Keratinocyte (primary cell): ENCODE measurements around the gene KRT79. TPM values are rescaled to one million over a fixed set of nuclear protein-coding genes. Genes with fewer than 3 reads are reported as not detected.

ENCODE experiments used
- DNase-seq: peaks from one replicate; pipeline ENCODE4 v3.0.0-alpha.2; 2011; ENCODE audit warnings: low read depth, missing footprints, low spot score
- FAIRE-seq: peaks from 2 replicates; lab custom pipeline; 2011; peaks lifted over from hg19 to GRCh38; lab: Jason Lieb, UNC
- H2AFZ ChIP-seq: 2 replicates; pipeline ENCODE4 v1.6.0; 2012; ENCODE audit warnings: low read length, control low read depth, inconsistent platforms; ENCODE audit not compliant: control insufficient read depth
- H3K27ac ChIP-seq: 2 replicates; pipeline ENCODE4 v1.5.1; 2011; ENCODE audit warnings: low read length; ENCODE audit not compliant: control insufficient read depth, insufficient read depth
- H3K27me3 ChIP-seq: 3 replicates; pipeline ENCODE4 v1.6.0; 2011; ENCODE audit warnings: low read length; ENCODE audit not compliant: control insufficient read depth, insufficient read depth; ENCODE audit errors: extremely low read depth
- H3K36me3 ChIP-seq, 2 experiments: 2 replicates in 1 of 2; 3 replicates in 1 of 2; pipeline ENCODE4 v1.5.1; 2011; ENCODE audit warnings: low read length in 2 of 2, mild to moderate bottlenecking in 1 of 2; ENCODE audit not compliant: control insufficient read depth in 2 of 2, insufficient read depth in 2 of 2; ENCODE audit errors: extremely low read depth in 1 of 2
- H3K4me1 ChIP-seq: 3 replicates; pipeline ENCODE4 v1.5.1; 2011; ENCODE audit warnings: low read length; ENCODE audit not compliant: control insufficient read depth, insufficient read depth; ENCODE audit errors: extremely low read depth
- H3K4me2 ChIP-seq: 3 replicates; pipeline ENCODE4 v1.6.0; 2011; ENCODE audit warnings: low read depth, low read length; ENCODE audit not compliant: control insufficient read depth, insufficient read depth; ENCODE audit errors: extremely low read depth
- H3K4me3 ChIP-seq, 3 experiments: fragments of 200-600 bp in 1 of 3; sonication (generic) in 1 of 3; 2 replicates in 2 of 3; 3 replicates in 1 of 3; pipeline ENCODE4 v1.5.1; 2011 to 2016; ENCODE audit warnings: low read length in 3 of 3, mild to moderate bottlenecking in 3 of 3, control low read depth in 2 of 3, inconsistent platforms in 1 of 3, low read depth in 1 of 3, mixed read lengths in 1 of 3, mixed run types in 1 of 3, moderate library complexity in 1 of 3; ENCODE audit not compliant: control insufficient read depth in 2 of 3, insufficient read depth in 2 of 3; ENCODE audit errors: extremely low read depth in 1 of 3
- H3K79me2 ChIP-seq: 2 replicates; pipeline ENCODE4 v1.6.0; 2012; ENCODE audit warnings: low read length; ENCODE audit not compliant: control insufficient read depth, insufficient read depth
- H3K9ac ChIP-seq: 3 replicates; pipeline ENCODE4 v1.6.0; 2011; ENCODE audit warnings: low read length; ENCODE audit not compliant: control insufficient read depth, insufficient read depth; ENCODE audit errors: extremely low read depth
- H3K9me1 ChIP-seq: 3 replicates; pipeline ENCODE4 v1.6.0; 2011; ENCODE audit warnings: low read length; ENCODE audit not compliant: control insufficient read depth, insufficient read depth; ENCODE audit errors: extremely low read depth
- H3K9me3 ChIP-seq: 2 replicates; pipeline ENCODE4 v1.5.1; 2012; ENCODE audit warnings: low read depth, low read length; ENCODE audit not compliant: control insufficient read depth
- H4K20me1 ChIP-seq: 3 replicates; pipeline ENCODE4 v1.6.0; 2011; ENCODE audit warnings: low read length; ENCODE audit not compliant: control insufficient read depth, insufficient read depth; ENCODE audit errors: extremely low read depth
- CTCF ChIP-seq, 3 experiments: IDR thresholded peaks in 1 of 3; conservative IDR thresholded peaks in 1 of 3; optimal IDR thresholded peaks in 1 of 3; 2 replicates in 2 of 3; 3 replicates in 1 of 3; pipeline versions ENCODE3 to v1.5.1; 2011; ENCODE audit warnings: low read length in 3 of 3, mild to moderate bottlenecking in 3 of 3, moderate library complexity in 2 of 3, control low read depth in 1 of 3, inconsistent platforms in 1 of 3; ENCODE audit not compliant: insufficient read depth in 2 of 3; ENCODE audit errors: extremely low read depth in 1 of 3
- EZH2 ChIP-seq: IDR thresholded peaks from one replicate; pipeline ENCODE4 v1.6.1; 2012; ENCODE audit warnings: inconsistent platforms, mild to moderate bottlenecking, low read length, moderate library complexity
- dilution Hi-C: fragments of 300-500 bp; cut with MboI; formaldehyde crosslinking; loops from one replicate; pipeline ENCODE4 v1.7.0; 2020; ENCODE audit warnings: low sequenced_read_pairs; ENCODE audit not compliant: extremely low pct_ligation_motif_present
- polyA plus RNA-seq, 5 experiments: library from polyadenylated mRNA; depleted of rRNA in 3 of 5; stranded (reverse) in 3 of 5; stranded (forward) in 1 of 5; unstranded in 1 of 5; fragments of >200 nt; gene quantifications; 1 replicate in 1 of 5; 2 replicates in 3 of 5; 3 replicates in 1 of 5; pipeline versions ENCODE4 v1.2.1 to v1.2.3, GENCODE V29; 2011 to 2012; ENCODE audit warnings: missing spikeins in 2 of 5, low read depth in 1 of 5, low replicate concordance in 1 of 5

KRT79 gene
- polyA plus RNA-seq, 1 donor (not counting 4 experiments of a cell fraction or from before 2014, with no cell fraction given): 0.09 TPM

GRCh38 chr12:52835271-52836041 lies 1.3 kb upstream of the KRT79 start:
- H3K9me3 ChIP-seq: no peaks in the 10 kb centered on the region
- H3K4me1 ChIP-seq: peaks cover 17% of the 10 kb centered on the region
- H3K4me2 ChIP-seq: no peak overlapping the region
- H3K36me3 ChIP-seq: no peaks in the 10 kb centered on the region
- no peaks in the 10 kb centered on the region for H4K20me1 ChIP-seq
- peaks cover 10% of the 10 kb centered on the region for H3K27me3 ChIP-seq
- no peaks in the 10 kb centered on the region for H3K9me1 ChIP-seq
- FAIRE-seq: no peak
- no peak for TF ChIP-seq EZH2
- TF ChIP-seq CTCF (optimal IDR thresholded peaks at IDR 0.05 in 1 of 3, IDR thresholded peaks at IDR 0.05 in 1 of 3, conservative IDR thresholded peaks at IDR 0.05 in 1 of 3; ENCODE audit: extremely low read depth in 1 of 3, insufficient read depth in 2 of 3, low read length in 3 of 3): no peak
- no peak overlapping the region for H2AFZ ChIP-seq
- dilution Hi-C loops: no loop called here
- no peak for DNase-seq
- no peaks in the 10 kb centered on the region for H3K79me2 ChIP-seq
- no peak overlapping the region for H3K9ac ChIP-seq
- no peak overlapping the region for H3K4me3 ChIP-seq
- H3K27ac ChIP-seq: no peak overlapping the region

GRCh38 chr12:52834727-52835001 lies 553 bp upstream of the KRT79 start:
- Histone ChIP-seq H3K9ac (no peak overlapping the region), H3K4me1 (peaks cover 17% of the 10 kb centered on the region), H3K27ac (no peak overlapping the region), H3K27me3 (peaks cover 8% of the 10 kb centered on the region), H4K20me1 (no peaks in the 10 kb centered on the region), H3K36me3 (no peaks in the 10 kb centered on the region), H3K9me1 (no peaks in the 10 kb centered on the region), H3K4me2 (no peak overlapping the region), H3K9me3 (no peaks in the 10 kb centered on the region), H3K79me2 (no peaks in the 10 kb centered on the region), H2AFZ (no peak overlapping the region), H3K4me3 (no peak overlapping the region)
- DNase-seq (no peak), FAIRE-seq (no peak)
- TF ChIP-seq EZH2: no peak
- TF ChIP-seq CTCF (optimal IDR thresholded peaks at IDR 0.05 in 1 of 3, IDR thresholded peaks at IDR 0.05 in 1 of 3, conservative IDR thresholded peaks at IDR 0.05 in 1 of 3; ENCODE audit: extremely low read depth in 1 of 3, insufficient read depth in 2 of 3, low read length in 3 of 3): no peak
- dilution Hi-C loops: no loop called here
